NCI-H345 treated with DMSO at 0.1 percent for 48 hours (cell line): ENCODE measurements around the gene TRMT2B.
"Not testable (repeated sequence)": the region's sequence is repeated elsewhere in the genome, so short reads cannot be mapped to it uniquely, and the experiment has no call there.

Experiments used
- DNase-seq: peaks from one replicate; lab custom pipeline; 2025; ENCODE audit not compliant: unreplicated experiment; lab: John Stamatoyannopoulos, UW

The TRMT2B gene

DNA sequence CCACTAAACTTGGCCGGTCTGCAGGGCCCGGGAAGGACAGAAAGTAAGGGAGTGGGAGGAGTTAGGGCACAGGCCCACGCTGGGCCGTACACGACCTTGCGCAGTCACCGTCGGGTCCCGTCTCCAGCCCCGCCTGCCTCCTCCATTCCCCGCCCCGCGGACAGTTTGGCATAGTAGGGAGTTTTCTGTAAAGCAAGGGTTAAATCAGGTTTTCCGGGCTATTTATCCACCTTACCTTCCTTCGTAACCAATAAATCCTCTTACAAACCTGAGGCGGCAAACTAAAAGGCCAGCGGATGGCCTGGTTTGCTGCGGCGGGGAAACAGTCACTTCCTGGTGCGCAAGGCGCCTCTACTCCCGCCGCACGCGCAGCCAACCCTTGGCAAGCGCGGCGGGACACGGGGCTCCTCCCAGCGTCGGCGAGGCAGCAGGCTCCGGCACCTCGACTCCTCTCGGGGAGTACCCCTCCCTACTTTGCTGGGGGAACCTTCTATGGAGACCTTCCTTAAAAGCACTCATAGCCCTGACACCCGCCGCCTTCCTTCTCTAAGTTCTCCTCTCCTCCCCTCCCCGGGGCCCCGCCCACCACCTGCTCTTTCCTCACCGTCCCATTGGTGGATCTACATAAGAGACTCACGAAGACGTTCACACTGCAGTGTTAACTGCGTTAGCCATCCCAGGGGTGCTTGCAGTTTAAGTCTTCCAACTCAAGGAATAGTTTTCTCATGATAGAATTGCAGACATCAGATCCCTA, at the start of gene TRMT2B:
Gene TRMT2B (minus strand): TSS at position 563 of the 754 bp plus-strand sequence. CDS start 9,822 bp downstream, outside the sequence.
- peak; percentile 60 for DNase-seq

DNA sequence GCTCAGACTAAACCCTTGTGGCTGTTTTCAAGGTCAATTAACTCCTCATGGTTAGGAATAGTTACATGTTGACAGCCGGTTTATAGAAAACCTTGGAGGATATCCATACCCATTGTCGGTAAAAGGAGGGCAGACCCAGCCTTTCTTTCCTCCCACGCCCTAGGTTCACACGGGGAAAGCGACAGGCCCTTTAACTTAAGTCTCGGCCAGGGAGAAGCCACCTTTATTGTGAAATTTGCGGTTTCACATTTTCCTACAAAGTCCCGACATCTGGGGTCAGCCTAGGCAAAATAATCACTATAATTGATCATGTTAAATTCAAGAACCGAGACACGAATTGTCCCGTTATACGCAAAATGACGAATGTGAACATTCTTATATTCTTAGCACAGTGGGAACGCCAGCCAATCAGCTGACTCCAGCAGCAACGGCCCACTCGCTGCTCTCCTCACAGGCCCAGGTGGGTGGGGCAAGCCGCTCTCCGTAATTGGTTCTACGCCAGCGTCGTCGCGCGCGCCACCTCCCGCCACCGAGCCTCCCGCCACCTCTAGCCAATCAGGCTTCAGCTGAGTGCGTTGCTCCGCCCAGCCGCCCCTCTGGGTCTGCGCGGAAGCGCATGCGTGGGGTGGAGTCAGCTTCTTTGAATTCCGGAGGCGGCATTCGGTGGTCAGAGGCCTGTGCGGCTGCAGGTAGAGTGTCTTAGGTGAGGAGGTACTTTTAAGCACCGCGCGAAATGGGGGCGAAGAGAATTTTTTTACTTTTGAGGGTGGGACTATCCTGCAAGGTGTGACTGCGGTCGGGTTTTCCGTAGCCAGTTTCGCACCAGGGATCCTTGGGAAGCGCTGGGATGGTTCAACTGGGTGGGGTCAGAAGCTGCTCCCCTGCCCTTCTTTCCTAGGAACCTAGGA, 45.9 kb upstream of the TRMT2B start, which contains the start of gene CENPI:
Gene CENPI (plus strand): TSS at position 659 of the 908 bp plus-strand sequence. CDS start 2,867 bp downstream, outside the sequence.
- DNase-seq: peak; percentile 83

DNA sequence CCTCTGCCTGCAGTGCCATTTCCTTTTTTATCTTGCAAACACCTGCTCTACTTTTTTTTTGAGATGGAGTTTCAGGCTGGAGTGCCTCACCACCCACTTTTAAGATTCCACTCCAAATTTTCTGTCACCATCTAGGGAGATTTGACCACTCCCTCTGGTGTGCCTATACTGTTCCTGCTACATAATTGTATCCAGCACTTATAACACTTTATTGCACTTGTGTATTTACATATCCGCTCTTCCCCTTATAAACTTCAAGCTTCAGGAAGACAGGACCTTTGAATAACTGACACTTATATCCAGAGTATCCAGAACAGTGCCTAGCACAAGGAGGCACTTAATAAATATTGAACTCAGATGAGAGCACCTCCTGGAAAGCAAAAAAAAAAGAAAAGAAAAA, 39.9 kb upstream of the TRMT2B start:
- no peak for DNase-seq

- no peak for DNase-seq
Measured at GRCh38 chrX:101081231-101081630, 29.3 kb upstream of the TRMT2B start.

GRCh38 chrX:101080326-101081124, 28.6 kb upstream of the TRMT2B start:
- DNase-seq: no peak

DNA sequence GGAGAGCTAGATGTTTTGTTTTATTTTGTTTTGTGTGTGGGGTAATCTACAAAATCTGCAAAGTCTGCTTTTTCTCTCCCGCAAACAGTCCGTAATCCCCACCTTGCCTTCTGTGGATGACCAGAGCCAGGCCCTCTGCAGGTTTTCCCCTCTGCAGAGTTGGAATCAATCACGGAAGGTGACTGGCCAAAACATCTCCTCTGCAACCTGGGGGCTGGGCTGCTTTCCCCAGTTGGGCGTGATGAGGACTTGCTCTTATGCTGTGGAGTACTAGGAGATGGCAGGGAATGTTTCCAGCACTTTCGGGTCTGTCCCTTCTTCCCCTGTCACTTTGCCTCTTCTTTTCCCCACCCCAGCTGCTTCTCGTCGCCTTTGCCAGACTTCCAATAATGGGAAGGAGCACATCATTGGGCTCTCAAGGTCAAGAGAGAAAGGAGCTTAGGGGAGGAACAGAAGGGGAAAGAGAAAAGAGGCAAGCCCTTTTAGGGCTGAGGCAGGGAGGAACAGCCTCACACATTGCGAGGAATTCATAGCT, 27.9 kb upstream of the TRMT2B start:
- no peak for DNase-seq

GRCh38 chrX:101078716-101079598, 27.0 kb upstream of the TRMT2B start, which contains the start of gene TMEM35A:
TMEM35A (plus strand) TSS chrX:101078879; CDS start chrX:101079003, 124 bp downstream.
- no peak for DNase-seq

DNA sequence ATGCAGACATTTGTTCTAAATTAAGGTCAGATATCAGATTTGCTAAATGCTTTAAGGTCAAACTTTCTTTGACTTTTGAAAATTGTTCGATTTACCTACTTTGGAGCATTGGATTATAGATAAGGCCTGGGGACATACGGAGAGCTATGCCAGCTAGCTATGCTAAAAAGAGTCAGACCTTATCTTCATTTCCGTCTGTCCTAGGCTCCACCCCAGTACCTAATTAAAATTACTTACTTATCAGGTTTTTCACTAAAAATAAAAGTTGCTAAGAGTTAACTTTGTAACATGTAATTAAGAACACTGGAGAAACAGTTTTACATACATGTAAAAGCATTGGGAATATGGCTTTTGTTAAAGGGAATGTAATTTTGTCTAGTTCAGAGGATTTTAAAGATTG, 19.7 kb upstream of the TRMT2B start:
- DNase-seq: no peak

DNA sequence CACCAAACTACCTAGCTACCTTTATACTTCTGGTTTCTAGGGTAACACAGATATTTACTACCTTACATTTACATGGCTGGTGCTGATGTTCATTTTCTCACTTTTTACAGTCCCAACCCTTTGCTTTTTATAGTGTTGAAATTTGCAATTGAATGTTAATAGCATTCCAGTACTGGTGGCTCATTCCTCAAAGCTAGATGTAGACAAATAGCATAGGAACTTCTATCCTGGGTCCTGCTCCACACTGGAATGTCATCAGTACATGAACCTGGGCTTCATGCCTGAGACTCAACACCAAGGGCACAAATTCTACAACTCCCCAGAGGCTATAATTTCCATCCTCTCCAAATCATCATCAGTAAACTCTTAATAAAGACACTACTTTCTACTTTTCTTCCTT, 10.3 kb upstream of the TRMT2B start:
- DNase-seq: no peak

- no peak for DNase-seq
Measured at GRCh38 chrX:101057093-101057714, 5.3 kb upstream of the TRMT2B start.

- not testable (repeated sequence) for DNase-seq
Measured at GRCh38 chrX:101056551-101056950, 4.6 kb upstream of the TRMT2B start.

- DNase-seq: no peak
Measured at GRCh38 chrX:101051153-101051548, 760 bp downstream of the TRMT2B start.

DNA sequence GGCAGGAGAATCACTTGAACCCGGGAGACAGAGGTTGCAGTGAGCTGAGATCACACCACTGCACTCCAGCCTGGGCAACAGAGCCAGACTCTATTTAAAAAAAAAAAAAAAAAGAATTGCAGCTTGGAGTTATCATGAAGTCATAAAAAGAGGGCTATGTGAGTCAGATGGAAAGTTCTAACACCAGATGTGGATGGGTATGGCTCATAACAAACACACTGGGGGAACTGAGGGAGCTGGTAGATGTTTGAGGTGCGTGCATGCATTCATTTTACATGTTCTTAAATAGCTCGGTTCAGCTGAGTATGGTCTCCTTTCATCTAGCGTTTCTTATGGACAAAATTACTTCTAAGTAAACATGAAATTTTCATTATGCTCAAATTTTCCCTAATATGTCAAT, 11.7 kb downstream of the TRMT2B start:
- no peak for DNase-seq

GRCh38 chrX:101037231-101037630, 14.7 kb downstream of the TRMT2B start:
- no peak for DNase-seq

- no peak for DNase-seq
Measured at GRCh38 chrX:101029665-101030064, 22.2 kb downstream of the TRMT2B start.

DNA sequence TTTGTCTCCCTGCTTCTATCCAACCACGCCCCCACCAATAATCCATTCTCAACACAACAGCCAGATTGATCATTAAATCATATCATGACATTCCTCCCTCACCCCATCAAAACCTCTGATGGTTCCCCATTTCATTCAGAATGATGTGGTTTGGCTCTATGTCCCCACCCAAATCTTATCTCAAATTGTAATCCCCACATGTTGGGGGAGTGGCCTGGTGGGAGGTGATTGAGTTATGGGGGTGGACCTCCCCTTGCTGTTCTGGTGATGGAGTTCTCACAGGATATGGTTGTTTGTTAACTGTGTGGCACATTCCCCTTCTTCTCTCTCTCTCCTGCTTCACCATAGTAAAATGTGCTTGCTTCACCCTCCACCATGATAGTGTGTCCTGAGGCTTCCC, 23.3 kb downstream of the TRMT2B start:
- DNase-seq: no peak

GRCh38 chrX:101025126-101025525, 26.8 kb downstream of the TRMT2B start:
- no peak for DNase-seq

GRCh38 chrX:101022020-101022419, 29.9 kb downstream of the TRMT2B start:
- no peak for DNase-seq

DNA sequence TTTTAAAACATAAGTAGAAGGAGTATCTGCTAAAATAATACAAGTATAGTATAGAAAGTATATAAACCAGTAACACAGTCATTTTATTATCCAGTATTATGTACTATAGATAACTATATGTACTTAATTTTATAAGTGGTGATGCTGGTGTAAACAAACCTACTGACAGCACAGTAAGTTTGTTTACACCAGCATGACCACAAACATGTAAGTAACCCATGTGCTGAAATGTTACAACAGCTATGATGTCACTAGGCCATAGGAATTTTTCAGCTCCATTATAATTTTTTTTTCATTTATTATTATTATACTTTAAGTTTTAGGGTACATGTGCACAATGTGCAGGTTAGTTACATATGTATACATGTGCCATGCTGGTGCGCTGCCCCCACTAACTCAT, 39.9 kb downstream of the TRMT2B start:
- not testable (repeated sequence) for DNase-seq
